Lower lobe of right lung (tissue), 2 donors: ENCODE data around the gene ANO4. TPM values are rescaled to one million over a fixed set of nuclear protein-coding genes. Genes with fewer than 3 reads are reported as not detected.

Experiments
- ATAC-seq, 2 donors: fragments of 200-7000 bp; cut with Tn5 transposase; one replicate each; pipeline ENCODE4 v1.9.1; 2020 to 2022; ENCODE audit warnings: mild to moderate bottlenecking in 2 of 2, moderate library complexity in 2 of 2
- DNase-seq: peaks from one replicate; pipeline ENCODE4 v3.0.0-alpha.2; 2020
- H3K27ac ChIP-seq: fragments of 200-600 bp; one replicate; pipeline ENCODE4 v1.8.0; 2022
- H3K27me3 ChIP-seq: fragments of 200-600 bp; one replicate; pipeline ENCODE4 v1.8.0; 2022; ENCODE audit warnings: low read depth
- H3K36me3 ChIP-seq: fragments of 200-600 bp; one replicate; pipeline ENCODE4 v1.8.0; 2022; ENCODE audit warnings: mild to moderate bottlenecking
- H3K4me1 ChIP-seq: fragments of 200-600 bp; one replicate; pipeline ENCODE4 v1.8.0; 2022
- H3K4me3 ChIP-seq: fragments of 200-600 bp; one replicate; pipeline ENCODE4 v1.8.0; 2022; ENCODE audit warnings: mild to moderate bottlenecking
- H3K9me3 ChIP-seq: fragments of 200-600 bp; one replicate; pipeline ENCODE4 v1.8.0; 2022
- CTCF ChIP-seq: fragments of 200-600 bp; IDR thresholded peaks from one replicate; pipeline ENCODE4 v1.8.0; 2022; ENCODE audit warnings: antibody characterized with exemption, mild to moderate bottlenecking
- intact Hi-C: fragments of 100-400 bp; cut with DNase I; formaldehyde crosslinking; loops from one replicate; pipeline ENCODE4 v1.11.0; 2022
- total RNA-seq: library from RNA; stranded (reverse); fragmentation: NEBNext Ultra II Directional; extraction: Animal tissue kit (Norgen Biotek cat#: 25700); gene quantifications from one replicate; pipeline ENCODE4 v1.2.1, GENCODE V29; 2021
- donor health status: DM: no; HTN: yes; CAD: no; lungs with severe emphysema.

Gene ANO4
- total RNA-seq, 1 donor from 2014 or later, result 0.74 TPM

GRCh38 chr12:100877776-100878175 is 83.2 kb downstream of the ANO4 start:
- no peak overlapping the region for H3K4me3 ChIP-seq
- no peaks in the 10 kb centered on the region for H3K36me3 ChIP-seq
- TF ChIP-seq CTCF, result no peak

GRCh38 chr12:100895192-100895591 is 100.6 kb downstream of the ANO4 start:
- TF ChIP-seq CTCF, result no peak
- H3K36me3 ChIP-seq, result no peaks in the 10 kb centered on the region
- H3K27ac ChIP-seq, result no peak overlapping the region
- no peak overlapping the region for H3K4me3 ChIP-seq
- H3K27me3 ChIP-seq, result no peaks in the 10 kb centered on the region
- DNase-seq (no peak), ATAC-seq (no peak)
- no peaks in the 10 kb centered on the region for H3K4me1 ChIP-seq
- intact Hi-C loops, result no loop called here
- no peaks in the 10 kb centered on the region for H3K9me3 ChIP-seq

More at GRCh38 chr12:100877776-100878175, 83.2 kb downstream of the ANO4 start:
- no peak overlapping the region for H3K27ac ChIP-seq
- no peaks in the 10 kb centered on the region for H3K4me1 ChIP-seq
- intact Hi-C loops, result no loop called here
- H3K9me3 ChIP-seq, result no peaks in the 10 kb centered on the region
- ATAC-seq, result no peak
- no peak for DNase-seq
- no peaks in the 10 kb centered on the region for H3K27me3 ChIP-seq

- Histone ChIP-seq H3K27me3 (no peaks in the 10 kb centered on the region), H3K36me3 (no peaks in the 10 kb centered on the region), H3K4me3 (no peak overlapping the region), H3K9me3 (no peaks in the 10 kb centered on the region), H3K4me1 (no peaks in the 10 kb centered on the region), H3K27ac (no peak overlapping the region)
- ATAC-seq (no peak), DNase-seq (no peak)
- intact Hi-C loops, result no loop called here
- TF ChIP-seq CTCF, result no peak
Measured at GRCh38 chr12:100896192-100896591, 101.6 kb downstream of the ANO4 start.

GRCh38 chr12:100897240-100897639 is 102.7 kb downstream of the ANO4 start:
- ATAC-seq, result no peak
- H3K27me3 ChIP-seq, result no peaks in the 10 kb centered on the region
- intact Hi-C loops, result no loop called here
- DNase-seq, result no peak
- no peaks in the 10 kb centered on the region for H3K36me3 ChIP-seq
- no peaks in the 10 kb centered on the region for H3K9me3 ChIP-seq
- H3K4me1 ChIP-seq, result no peaks in the 10 kb centered on the region
- no peak overlapping the region for H3K4me3 ChIP-seq
- no peak overlapping the region for H3K27ac ChIP-seq
- no peak for TF ChIP-seq CTCF

GRCh38 chr12:100899301-100899700 is 104.7 kb downstream of the ANO4 start:
- H3K36me3 ChIP-seq, result no peaks in the 10 kb centered on the region
- intact Hi-C loops, result no loop called here
- H3K27ac ChIP-seq, result no peak overlapping the region
- no peak for TF ChIP-seq CTCF
- no peak overlapping the region for H3K4me3 ChIP-seq
- ATAC-seq, result no peak
- H3K27me3 ChIP-seq, result no peaks in the 10 kb centered on the region
- no peaks in the 10 kb centered on the region for H3K9me3 ChIP-seq
- no peaks in the 10 kb centered on the region for H3K4me1 ChIP-seq
- DNase-seq, result no peak

- Histone ChIP-seq H3K4me1 (no peaks in the 10 kb centered on the region), H3K27ac (no peak overlapping the region), H3K36me3 (no peaks in the 10 kb centered on the region), H3K9me3 (no peaks in the 10 kb centered on the region), H3K4me3 (no peak overlapping the region), H3K27me3 (no peaks in the 10 kb centered on the region)
- TF ChIP-seq CTCF, result no peak
- DNase-seq, result no peak
- no peak for ATAC-seq
- intact Hi-C loops, result no loop called here
Measured at GRCh38 chr12:100900808-100901207, 106.2 kb downstream of the ANO4 start.
